ENCODE measurements around the gene PCSK6.

PCSK6 gene

GRCh38 chr15:101396484-101397261 is 92.8 kb downstream of the PCSK6 start:
- TF ChIP-seq CTCF (IDR thresholded peaks at IDR 0.05; ENCODE audit: borderline replicate concordance, extremely low read depth, low read length, poor library complexity, severe bottlenecking) (no peak), EZH2 (IDR thresholded peaks at IDR 0.05; ENCODE audit: borderline replicate concordance, low read depth, low read length, severe bottlenecking) (no peak)
- DNase-seq: no peak
- Histone ChIP-seq H3K4me3 (ENCODE audit: low read depth in 1 of 2, low read length in 2 of 2) (no peak overlapping the region), H4K20me1 (ENCODE audit: insufficient read depth, low read length) (no peaks in the 10 kb centered on the region), H3K4me2 (ENCODE audit: insufficient read depth, low read length) (no peak overlapping the region), H3K4me1 (ENCODE audit: insufficient read depth, low read length) (peaks cover 29% of the 10 kb centered on the region), H3K79me2 (ENCODE audit: insufficient read depth, low read length) (no peaks in the 10 kb centered on the region), H3K36me3 (ENCODE audit: insufficient read depth, low read length) (no peaks in the 10 kb centered on the region), H3K27ac (ENCODE audit: low read length) (peak overlapping the region; percentile 62), H3K9ac (ENCODE audit: low read depth, low read length) (0 out of 2 replicates have a peak overlapping the region, but pooled peaks have one; percentile 14), H3K9me3 (ENCODE audit: insufficient read depth, low read length, severe bottlenecking) (no peaks in the 10 kb centered on the region), H3K27me3 (ENCODE audit: insufficient read depth, low read length, poor library complexity) (no peaks in the 10 kb centered on the region), H2AFZ (ENCODE audit: low read depth, low read length) (no peak overlapping the region)
- no peak for ATAC-seq (ENCODE audit: insufficient read depth, low read depth)

- Histone ChIP-seq H3K4me1 (ENCODE audit: insufficient read depth, low read length) (peaks cover 29% of the 10 kb centered on the region), H3K4me3 (ENCODE audit: low read depth in 1 of 2, low read length in 2 of 2) (no peak overlapping the region), H3K9ac (ENCODE audit: low read depth, low read length) (no peak overlapping the region), H3K36me3 (ENCODE audit: insufficient read depth, low read length) (no peaks in the 10 kb centered on the region), H2AFZ (ENCODE audit: low read depth, low read length) (no peak overlapping the region), H3K79me2 (ENCODE audit: insufficient read depth, low read length) (no peaks in the 10 kb centered on the region), H3K9me3 (ENCODE audit: insufficient read depth, low read length, severe bottlenecking) (no peaks in the 10 kb centered on the region), H3K27ac (ENCODE audit: low read length) (no peak overlapping the region), H3K27me3 (ENCODE audit: insufficient read depth, low read length, poor library complexity) (no peaks in the 10 kb centered on the region), H3K4me2 (ENCODE audit: insufficient read depth, low read length) (no peak overlapping the region), H4K20me1 (ENCODE audit: insufficient read depth, low read length) (no peaks in the 10 kb centered on the region)
- ATAC-seq (ENCODE audit: insufficient read depth, low read depth): no peak
- TF ChIP-seq CTCF (IDR thresholded peaks at IDR 0.05; ENCODE audit: borderline replicate concordance, extremely low read depth, low read length, poor library complexity, severe bottlenecking): no peak
- TF ChIP-seq EZH2 (IDR thresholded peaks at IDR 0.05; ENCODE audit: borderline replicate concordance, low read depth, low read length, severe bottlenecking): no peak
- DNase-seq: no peak
Observed at GRCh38 chr15:101394654-101395053, 94.9 kb downstream of the PCSK6 start.

GRCh38 chr15:101394056-101394630 is 95.4 kb downstream of the PCSK6 start:
- H3K36me3 ChIP-seq (ENCODE audit: insufficient read depth, low read length): no peaks in the 10 kb centered on the region
- H2AFZ ChIP-seq (ENCODE audit: low read depth, low read length): no peak overlapping the region
- no peaks in the 10 kb centered on the region for H3K79me2 ChIP-seq (ENCODE audit: insufficient read depth, low read length)
- no peak overlapping the region for H3K4me2 ChIP-seq (ENCODE audit: insufficient read depth, low read length)
- ATAC-seq (ENCODE audit: insufficient read depth, low read depth) (no peak), DNase-seq (no peak)
- H3K27ac ChIP-seq (ENCODE audit: low read length): no peak overlapping the region
- H3K27me3 ChIP-seq (ENCODE audit: insufficient read depth, low read length, poor library complexity): no peaks in the 10 kb centered on the region
- H3K4me3 ChIP-seq (ENCODE audit: low read depth in 1 of 2, low read length in 2 of 2): no peak overlapping the region
- H3K9ac ChIP-seq (ENCODE audit: low read depth, low read length): no peak overlapping the region
- H4K20me1 ChIP-seq (ENCODE audit: insufficient read depth, low read length): no peaks in the 10 kb centered on the region
- no peaks in the 10 kb centered on the region for H3K9me3 ChIP-seq (ENCODE audit: insufficient read depth, low read length, severe bottlenecking)
- H3K4me1 ChIP-seq (ENCODE audit: insufficient read depth, low read length): peaks cover 29% of the 10 kb centered on the region
- TF ChIP-seq EZH2 (IDR thresholded peaks at IDR 0.05; ENCODE audit: borderline replicate concordance, low read depth, low read length, severe bottlenecking): no peak
- TF ChIP-seq CTCF (IDR thresholded peaks at IDR 0.05; ENCODE audit: borderline replicate concordance, extremely low read depth, low read length, poor library complexity, severe bottlenecking): no peak
